OCI-LY3 (cell line): Measurements from ENCODE around the gene GFOD1.

Source experiments
- H2AFZ ChIP-seq: fragments of 200-600, 300-600 bp; shearing (Covaris generic); 2 replicates; pipeline ENCODE4 v1.6.0; 2014; ENCODE audit warnings: antibody characterized with exemption, low read depth, low read length
- H3K27ac ChIP-seq: fragments of 200-600, 300-600 bp; sonication (generic); 2 replicates; pipeline ENCODE4 v1.5.1; 2014; ENCODE audit warnings: mild to moderate bottlenecking, low read length, moderate library complexity, mixed read lengths
- H3K27me3 ChIP-seq: fragments of 200-600, 300-600 bp; sonication (generic); 2 replicates; pipeline ENCODE4 v1.6.1; 2014; ENCODE audit warnings: low read depth, low read length, mixed read lengths
- H3K36me3 ChIP-seq: fragments of 200-600, 300-600 bp; sonication (generic); replicated peaks from 2 replicates; pipeline ENCODE3; 2014; ENCODE audit warnings: low read depth, low read length, mixed read lengths
- H3K4me1 ChIP-seq: fragments of 300-600, 200-600 bp; sonication (generic); 2 replicates; pipeline ENCODE4 v1.6.1; 2014; ENCODE audit warnings: low read length, mixed read lengths
- H3K4me2 ChIP-seq: fragments of 200-600, 300-600 bp; sonication (generic); 2 replicates; pipeline ENCODE4 v1.6.1; 2014; ENCODE audit warnings: low read length, mixed read lengths
- H3K4me3 ChIP-seq: fragments of 300-600, 200-600 bp; sonication (generic); 2 replicates; pipeline ENCODE4 v1.5.1; 2014; ENCODE audit warnings: antibody characterized with exemption, mild to moderate bottlenecking, low read length, moderate library complexity
- H3K79me2 ChIP-seq: fragments of 300-600, 200-600 bp; shearing (Covaris generic); 2 replicates; pipeline ENCODE4 v1.6.1; 2014; ENCODE audit warnings: mild to moderate bottlenecking, low read length, mixed read lengths
- H3K9ac ChIP-seq: fragments of 300-600, 200-600 bp; shearing (Covaris generic); 2 replicates; pipeline ENCODE4 v1.6.0; 2014; ENCODE audit warnings: mild to moderate bottlenecking, low read length, moderate library complexity
- H3K9me3 ChIP-seq: fragments of 200-600, 300-600 bp; shearing (Covaris generic); 2 replicates; pipeline ENCODE4 v1.6.1; 2014; ENCODE audit warnings: low read length, mixed read lengths; ENCODE audit not compliant: insufficient read depth
- H4K20me1 ChIP-seq: fragments of 200-600, 300-600 bp; sonication (generic); 2 replicates; pipeline ENCODE4 v1.6.1; 2016; ENCODE audit warnings: low read length, mixed read lengths; ENCODE audit not compliant: insufficient read depth
- CTCF ChIP-seq: fragments of 200-600, 300-600 bp; sonication (generic); IDR thresholded peaks from 2 replicates; pipeline ENCODE4 v1.5.1; 2014; ENCODE audit warnings: antibody characterized with exemption, low read length, low read depth
- EZH2phosphoT487 ChIP-seq: fragments of 200-600 bp; shearing (Covaris generic); IDR thresholded peaks from 2 replicates; pipeline ENCODE4 v1.6.1; 2018; ENCODE audit warnings: antibody characterized with exemption, mixed run types, low read depth

The GFOD1 gene

GRCh38 chr6:13491538-13491937 is 4.1 kb upstream of the GFOD1 start:
- Histone ChIP-seq H3K4me2 (no peak overlapping the region), H3K79me2 (no peaks in the 10 kb centered on the region), H3K4me3 (no peak overlapping the region), H2AFZ (no peak overlapping the region), H3K9ac (no peak overlapping the region), H3K9me3 (no peaks in the 10 kb centered on the region), H3K27me3 (no peaks in the 10 kb centered on the region), H4K20me1 (no peaks in the 10 kb centered on the region), H3K27ac (no peak overlapping the region), H3K4me1 (no peaks in the 10 kb centered on the region), H3K36me3 (no peaks in the 10 kb centered on the region)
- TF ChIP-seq CTCF, result no peak
- no peak for TF ChIP-seq EZH2phosphoT487

- H3K9ac ChIP-seq, result no peak overlapping the region
- no peak overlapping the region for H3K4me2 ChIP-seq
- no peaks in the 10 kb centered on the region for H3K36me3 ChIP-seq
- TF ChIP-seq EZH2phosphoT487 (no peak), CTCF (no peak)
- no peaks in the 10 kb centered on the region for H3K79me2 ChIP-seq
- no peak overlapping the region for H3K27ac ChIP-seq
- H3K4me1 ChIP-seq, result peaks cover 3% of the 10 kb centered on the region; the same call in 1 of the 2 replicates
- no peaks in the 10 kb centered on the region for H3K9me3 ChIP-seq
- H4K20me1 ChIP-seq, result no peaks in the 10 kb centered on the region
- H3K27me3 ChIP-seq, result peaks cover 5% of the 10 kb centered on the region; the same call in 1 of the 2 replicates
- H3K4me3 ChIP-seq, result no peak overlapping the region
- H2AFZ ChIP-seq, result no peak overlapping the region
Observed at GRCh38 chr6:13490402-13490801, 3.0 kb upstream of the GFOD1 start.

- Histone ChIP-seq H3K79me2 (no peaks in the 10 kb centered on the region), H3K9ac (no peak overlapping the region), H3K27me3 (peaks cover 16% of the 10 kb centered on the region; the same call in 1 of the 2 replicates), H3K9me3 (no peaks in the 10 kb centered on the region), H3K4me1 (peaks cover 11% of the 10 kb centered on the region), H3K4me2 (no peak overlapping the region), H4K20me1 (no peaks in the 10 kb centered on the region; the same call in 1 of the 2 replicates), H3K36me3 (no peaks in the 10 kb centered on the region), H3K27ac (no peak overlapping the region), H2AFZ (no peak overlapping the region), H3K4me3 (no peak overlapping the region)
- TF ChIP-seq EZH2phosphoT487, result no peak
- no peak for TF ChIP-seq CTCF
Observed at GRCh38 chr6:13488896-13489237, 1.5 kb upstream of the GFOD1 start.

GRCh38 chr6:13488015-13488895 is 855 bp upstream of the GFOD1 start:
- no peaks in the 10 kb centered on the region for H3K79me2 ChIP-seq
- peak overlapping the region; percentile 90 for H3K4me2 ChIP-seq
- H3K27ac ChIP-seq, result no peak overlapping the region
- H4K20me1 ChIP-seq, result no peaks in the 10 kb centered on the region; the same call in 1 of the 2 replicates
- peak overlapping the region; percentile 25; the same call in 1 of the 2 replicates for H3K9ac ChIP-seq
- peaks cover 16% of the 10 kb centered on the region; the same call in 1 of the 2 replicates for H3K27me3 ChIP-seq
- TF ChIP-seq CTCF, result no peak
- no peak for TF ChIP-seq EZH2phosphoT487
- no peaks in the 10 kb centered on the region for H3K9me3 ChIP-seq
- no peaks in the 10 kb centered on the region for H3K36me3 ChIP-seq
- peaks cover 14% of the 10 kb centered on the region for H3K4me1 ChIP-seq
- peak overlapping the region; percentile 69; the same call in 1 of the 2 replicates for H2AFZ ChIP-seq
- H3K4me3 ChIP-seq, result peak overlapping the region; percentile 74
